ENCODE results near the gene FGF19.
A peak's percentile ranks its signal among the peaks of the same experiment; 100 is the strongest.

FGF19 gene

DNA sequence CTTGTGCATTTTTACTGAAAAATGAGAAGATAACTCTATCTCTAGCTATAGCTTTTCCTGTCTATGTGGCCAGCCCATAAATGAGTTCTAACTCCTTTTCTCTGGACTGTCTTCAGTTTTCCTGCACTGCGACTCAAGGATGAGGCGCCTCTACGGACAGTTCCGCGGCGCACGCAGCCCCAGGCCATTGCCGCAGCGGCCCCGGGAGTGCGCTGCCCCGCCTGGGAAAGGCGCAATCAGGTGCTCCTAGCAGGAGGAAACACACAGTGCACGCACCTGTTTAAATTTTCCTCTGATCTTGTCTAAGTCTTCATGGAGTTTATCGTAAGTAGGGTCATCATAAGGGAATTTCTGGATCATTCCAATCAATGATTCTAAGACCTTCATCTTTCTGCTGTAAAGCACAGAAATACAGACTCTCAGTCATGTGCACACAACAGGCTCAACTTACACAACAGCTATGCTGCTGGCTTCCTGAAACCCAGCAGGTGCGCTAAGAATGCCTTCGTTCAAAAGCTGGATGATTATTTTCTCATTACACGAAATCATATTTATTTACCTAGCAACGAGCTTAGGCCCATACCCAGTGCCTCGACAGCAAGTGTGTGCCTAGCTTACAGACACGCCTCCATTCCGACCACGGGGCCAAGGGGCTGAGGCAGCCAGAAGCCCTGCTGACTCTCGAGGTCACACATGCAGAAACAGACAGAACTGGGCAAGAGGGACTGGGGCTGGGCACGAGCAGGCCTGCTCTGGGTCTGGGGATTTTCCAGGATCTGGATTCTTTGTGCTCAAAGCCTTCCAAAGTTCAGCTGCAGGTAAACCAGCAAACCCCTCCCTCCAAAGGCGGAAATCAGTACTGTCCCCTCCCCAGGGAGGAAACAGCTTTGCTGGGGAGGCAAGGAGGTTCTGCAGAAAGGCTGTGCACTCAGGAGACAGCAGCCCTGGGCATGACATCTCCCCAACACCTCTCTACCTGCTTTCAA lies 35.9 kb downstream of the FGF19 start:
- DNase-seq: no peak

DNA sequence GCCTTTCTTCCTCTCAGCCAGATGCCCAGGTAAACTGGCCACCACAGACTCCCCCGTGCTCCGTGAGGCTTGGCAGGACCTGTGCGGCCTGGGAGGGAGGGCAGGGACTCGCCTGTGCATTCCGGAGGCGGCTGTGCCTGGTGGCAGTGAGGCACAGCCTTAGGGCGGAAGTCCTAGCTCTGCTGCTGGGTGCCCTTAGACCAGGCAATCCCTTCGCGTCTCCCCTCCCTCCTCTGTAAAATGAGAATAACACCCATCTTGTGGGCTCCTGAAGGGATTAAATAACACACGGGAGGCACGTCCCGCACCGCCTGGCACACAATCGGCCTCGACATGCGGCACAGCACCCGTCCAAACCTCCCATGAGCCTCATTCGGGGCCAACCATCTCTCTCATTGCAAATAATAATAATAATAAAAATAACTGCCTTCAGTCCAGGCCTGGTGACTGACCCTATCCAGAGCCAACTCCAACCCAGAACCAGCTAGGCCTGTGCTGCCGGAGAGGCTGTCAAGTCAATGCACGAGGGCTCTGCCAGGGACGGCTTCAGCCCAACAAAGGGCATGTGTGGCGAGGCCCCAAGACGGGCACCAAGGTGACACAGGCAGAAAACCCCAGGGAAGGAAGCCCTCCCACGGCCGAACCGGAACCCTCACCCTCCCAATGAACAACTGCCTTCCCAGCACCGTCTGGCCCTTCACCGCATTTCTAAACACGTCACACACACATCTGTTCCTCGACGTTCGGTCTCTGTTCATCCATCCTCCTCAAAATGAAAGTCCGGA lies 36.9 kb downstream of the FGF19 start:
- no peak for DNase-seq

DNA sequence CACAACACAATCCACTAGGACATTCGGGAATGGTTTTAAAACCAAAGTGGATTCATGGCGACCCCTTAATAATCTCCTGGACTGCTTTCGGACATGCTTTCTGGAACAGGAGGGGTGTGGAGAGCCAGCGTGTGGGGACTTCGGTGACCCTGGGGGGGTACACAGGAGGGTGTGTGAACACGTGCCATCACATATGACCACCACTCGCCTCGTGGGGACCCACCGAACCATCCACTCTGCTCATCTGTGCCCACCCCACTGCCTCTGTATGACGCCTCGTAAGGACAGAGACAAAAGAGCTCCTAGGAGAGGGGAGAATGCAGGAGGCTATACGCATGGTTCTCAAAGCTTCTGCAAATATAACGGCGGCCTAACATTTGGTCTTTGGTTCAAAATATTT lies 37.6 kb downstream of the FGF19 start:
- DNase-seq: no peak

GRCh38 chr11:69665669-69666068 lies 38.2 kb downstream of the FGF19 start:
- DNase-seq: no peak

- no peak for DNase-seq
Observed at GRCh38 chr11:69664901-69665300, 38.9 kb downstream of the FGF19 start.

DNA sequence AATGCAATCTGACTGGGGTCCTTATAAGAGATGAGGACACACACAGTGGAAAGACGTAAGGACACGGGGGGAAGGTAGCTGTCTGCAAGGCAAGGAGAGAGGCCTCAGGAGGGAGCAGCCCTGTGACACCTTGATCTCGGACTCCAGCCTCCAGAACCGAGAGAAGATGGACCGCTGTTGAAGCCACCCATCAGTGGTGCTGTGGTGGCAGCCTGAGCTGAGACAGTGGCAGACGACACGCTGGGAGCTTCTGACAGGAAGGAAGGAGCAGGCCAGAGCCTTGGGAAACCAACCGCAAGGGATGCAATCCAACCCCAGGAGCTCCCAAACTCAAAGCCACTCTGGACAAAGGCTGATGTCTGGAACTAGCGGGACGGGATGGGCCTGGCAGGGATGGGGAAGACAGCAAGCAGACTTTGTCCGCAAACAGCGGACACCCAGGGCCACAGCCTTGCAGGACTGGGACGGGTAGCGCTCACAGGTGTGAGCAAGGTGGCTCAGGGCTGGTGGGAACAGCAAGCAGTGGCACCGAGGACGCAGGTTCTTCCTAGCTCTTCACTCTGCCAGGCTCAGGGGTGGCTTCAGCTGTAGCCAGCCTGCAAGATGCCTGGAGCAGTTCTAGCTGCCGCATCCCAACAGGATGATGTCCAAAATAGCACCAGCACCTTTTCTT lies 39.6 kb downstream of the FGF19 start:
- no peak for DNase-seq

- no peak for DNase-seq
Observed at GRCh38 chr11:69663326-69663725, 40.5 kb downstream of the FGF19 start.

DNA sequence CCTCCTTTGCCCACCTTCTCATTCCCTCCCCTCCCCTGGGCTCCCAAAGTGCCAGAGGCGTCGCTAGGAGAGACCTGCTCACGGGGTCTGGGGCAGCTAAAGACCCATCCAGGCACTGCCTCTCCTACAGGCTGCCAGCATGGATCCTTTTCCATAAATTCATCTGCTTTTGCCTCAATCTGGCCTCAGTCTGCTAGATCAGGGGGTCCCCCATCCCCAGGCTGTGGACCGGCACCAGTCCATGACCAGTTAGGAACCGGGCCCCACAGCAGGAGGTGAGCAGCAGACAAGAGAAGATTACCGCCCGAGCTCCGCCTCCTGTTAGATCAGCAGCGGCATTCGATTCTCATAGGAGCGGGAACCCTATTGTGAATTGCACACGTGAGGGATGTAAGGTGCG lies 41.0 kb downstream of the FGF19 start:
- no peak for DNase-seq

- DNase-seq: no peak
Observed at GRCh38 chr11:69662021-69662698, 41.7 kb downstream of the FGF19 start.

DNA sequence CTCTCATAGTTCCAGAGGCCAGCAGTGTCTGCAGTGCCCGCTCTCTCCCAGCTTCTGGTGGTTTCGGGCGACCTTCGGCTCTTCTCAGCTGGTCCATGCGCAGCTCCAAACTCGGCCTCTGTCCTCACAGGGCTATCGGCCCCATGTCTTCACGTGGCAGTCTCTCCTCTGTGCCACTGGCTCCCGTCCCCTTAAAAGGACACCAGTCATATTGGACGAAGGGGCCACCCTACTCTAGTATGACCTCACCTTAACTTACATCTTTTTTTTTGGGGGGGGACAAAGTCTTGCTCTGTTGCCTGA lies 42.5 kb downstream of the FGF19 start:
- DNase-seq: no peak

DNA sequence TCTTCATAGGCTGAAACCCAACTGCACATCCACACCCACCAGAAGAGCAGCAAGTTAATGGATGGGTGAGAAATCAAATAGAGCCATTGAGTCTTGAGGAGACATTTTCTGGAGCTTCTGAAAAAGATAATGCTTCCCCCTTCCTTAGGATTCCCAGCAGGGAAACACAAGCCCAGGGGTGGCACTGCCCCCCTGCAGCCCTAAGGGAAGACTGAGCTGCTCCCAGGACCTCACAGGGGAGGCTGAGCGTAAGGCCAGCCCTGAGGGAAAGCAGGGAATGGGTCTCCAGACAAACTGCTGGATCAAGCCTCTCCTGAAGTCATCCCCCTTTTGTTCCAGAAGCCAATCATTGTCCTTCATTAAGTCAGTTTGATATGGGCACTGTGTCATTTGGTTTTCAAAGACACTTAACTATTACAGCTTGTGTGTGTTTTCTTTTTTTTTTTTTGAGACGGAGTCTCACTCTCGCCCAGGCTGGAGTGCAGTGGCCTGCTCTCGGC lies 43.8 kb downstream of the FGF19 start:
- no peak for DNase-seq

- no peak for DNase-seq
Observed at GRCh38 chr11:69659591-69659990, 44.2 kb downstream of the FGF19 start.

DNA sequence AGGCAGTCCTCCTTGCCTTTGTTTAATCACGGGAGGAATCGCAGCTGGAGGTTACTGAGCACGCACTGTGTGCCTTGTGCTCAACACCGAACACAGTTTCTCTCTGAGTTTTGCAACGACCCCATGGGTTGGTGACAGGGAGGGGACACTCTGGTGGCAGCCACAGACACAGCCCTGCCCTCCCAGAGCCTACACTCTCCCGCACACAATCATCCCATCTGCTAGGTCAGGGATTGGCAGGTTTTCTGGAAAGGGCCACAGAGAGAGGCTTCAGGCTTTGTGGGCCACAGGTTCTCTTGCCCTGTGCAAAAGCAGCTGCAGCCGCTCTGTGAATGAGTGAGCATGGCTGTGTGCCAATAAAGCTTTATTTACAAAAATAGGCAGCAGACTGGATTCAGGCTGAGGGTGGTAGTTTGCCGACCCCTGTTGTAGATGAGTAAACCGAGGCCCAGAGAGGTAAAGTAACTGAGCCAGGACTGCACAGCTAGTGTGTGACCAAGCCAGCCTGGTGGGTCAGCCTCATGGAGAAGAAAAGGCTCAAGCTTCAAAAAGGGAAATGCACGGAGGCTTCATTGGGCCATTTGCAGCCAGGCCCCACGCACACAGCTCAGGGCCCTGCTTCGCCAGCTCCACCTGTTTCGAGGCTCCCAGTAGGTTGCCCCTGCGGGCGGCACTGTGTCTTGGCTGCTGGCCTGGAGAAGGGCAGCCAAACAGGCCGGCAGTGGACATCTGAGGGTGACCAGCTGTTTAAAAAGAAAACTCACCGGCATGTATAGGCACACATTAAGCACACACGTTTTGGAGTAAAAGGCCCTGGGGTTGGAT lies 45.0 kb downstream of the FGF19 start:
- no peak for DNase-seq

DNA sequence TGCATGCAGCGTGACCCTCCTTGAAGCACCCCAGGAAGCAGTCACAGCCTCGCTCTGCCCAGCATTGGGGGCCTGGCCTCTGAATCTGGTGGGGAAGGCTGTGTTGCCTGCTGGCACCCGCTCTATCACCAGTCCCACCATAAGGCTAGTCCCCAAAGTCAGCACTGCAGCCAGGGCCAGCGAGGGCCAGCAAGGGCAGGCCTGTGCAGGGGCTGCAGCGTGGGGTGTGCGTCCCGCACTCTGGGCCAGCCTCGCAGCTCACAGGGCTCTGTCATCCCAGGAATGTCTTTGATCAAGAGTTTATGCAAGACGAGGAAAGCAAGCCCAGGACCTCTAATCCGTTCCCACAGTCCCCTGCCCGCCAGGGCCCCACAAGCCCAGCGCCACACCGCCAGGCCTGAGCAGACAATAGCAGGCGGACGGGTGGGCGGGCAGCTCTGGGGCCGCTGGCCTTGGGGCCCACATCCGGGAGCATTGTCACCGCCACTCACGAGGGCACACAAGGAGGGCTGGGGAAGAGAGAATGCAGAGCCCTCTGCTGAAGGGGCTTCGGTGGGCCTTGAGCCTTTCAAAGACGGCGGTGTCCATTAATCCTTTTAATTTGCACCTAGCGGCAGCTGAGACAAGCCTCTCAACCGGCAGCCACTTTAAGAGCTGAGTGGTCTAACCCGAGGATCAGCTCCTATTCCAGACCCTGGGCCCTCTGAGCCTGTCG lies 45.8 kb downstream of the FGF19 start:
- DNase-seq: no peak

DNA sequence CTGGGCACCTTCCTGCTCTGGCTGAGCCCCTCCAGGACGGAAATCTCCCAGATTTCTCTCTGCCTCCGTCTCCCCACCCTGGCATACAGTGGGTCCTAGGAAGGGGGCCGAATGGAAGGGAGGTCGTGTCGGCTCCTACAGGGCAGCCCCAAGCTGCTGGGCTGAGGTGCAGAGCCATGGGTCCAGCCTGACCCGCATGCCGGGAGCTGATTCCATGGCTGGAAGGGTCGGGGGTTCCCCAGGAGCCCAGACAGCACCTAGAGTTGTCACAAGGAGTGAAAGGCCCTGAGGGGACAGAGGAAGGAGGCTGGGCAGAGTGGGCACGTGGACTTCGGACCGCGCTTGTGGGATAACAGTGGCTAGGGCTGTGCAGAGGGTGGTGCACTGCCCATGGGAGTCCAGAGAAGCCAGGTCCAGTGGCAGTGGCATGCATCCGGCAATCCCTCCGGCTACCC lies 46.3 kb downstream of the FGF19 start:
- DNase-seq: no peak

- DNase-seq: no peak
Observed at GRCh38 chr11:69656536-69657455, 47.0 kb downstream of the FGF19 start.

- no peak for DNase-seq
Observed at GRCh38 chr11:69655479-69656428, 48.1 kb downstream of the FGF19 start.

DNA sequence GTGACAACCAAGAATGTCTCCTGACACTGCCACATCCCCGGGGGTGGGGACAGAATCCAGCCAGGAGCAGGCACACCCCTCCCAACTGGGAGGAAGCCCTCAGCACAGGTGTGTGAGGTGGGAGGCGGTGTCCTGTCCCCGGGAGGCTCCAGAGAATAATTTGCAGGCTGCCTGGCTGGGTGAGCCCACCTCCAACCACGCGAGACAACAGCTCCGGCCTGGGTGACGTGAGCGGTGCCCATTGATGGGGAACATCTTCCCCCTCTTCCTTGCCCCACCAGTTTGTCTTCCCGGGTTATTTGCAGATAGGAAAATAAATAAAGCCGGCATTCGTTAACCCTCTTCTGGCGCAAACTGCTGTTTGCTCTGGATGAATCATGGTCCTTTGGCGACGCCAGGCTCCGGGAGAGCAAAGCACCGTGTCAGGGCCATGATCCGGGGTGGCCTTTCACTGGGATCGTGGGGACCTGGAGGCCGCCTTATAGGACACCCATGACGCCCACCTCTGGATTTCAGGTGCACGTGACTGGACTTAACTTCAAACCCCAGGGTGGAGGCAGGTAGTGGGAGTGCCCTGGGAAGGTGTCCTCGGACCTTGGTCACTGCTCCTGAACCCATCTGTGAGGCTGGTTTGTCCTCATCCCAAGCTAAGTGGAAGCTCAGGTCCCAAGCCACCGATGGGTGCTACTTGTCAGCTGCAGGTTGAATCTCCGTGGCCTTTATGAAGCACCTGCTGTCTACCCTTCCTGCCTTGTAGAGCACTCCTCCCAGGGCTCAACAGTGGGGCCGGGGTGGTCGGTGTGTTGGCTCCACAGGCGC lies 49.0 kb downstream of the FGF19 start:
- peak; percentile 59 for DNase-seq
